ENCODE measurements around the gene MPO. TPM values are rescaled to one million over a fixed set of nuclear protein-coding genes. Genes with fewer than 3 reads are reported as not detected.

The MPO gene
- total RNA-seq, 1 experiment from 2014 or later = not detected

- ATAC-seq (no peak), DNase-seq (ENCODE audit: low read depth, low spot score) (no peak)
- ChIA-PET POLR2A (no interaction called here), RAD21 (ENCODE audit: low non-redundant PET in 1 of 2, low total read pairs in 2 of 2, uncharacterized antibody in 2 of 2, unreplicated experiment in 2 of 2) (no interaction called here), CTCF (interaction anchor here (0.6 kb wide), 1 partner anchor 8 kb away, joined by 3 read pairs; no protein-coding TSS in a partner anchor)
- no peaks in the 10 kb centered on the region for H3K36me3 ChIP-seq (ENCODE audit: control insufficient read depth in 1 of 2, insufficient read depth in 2 of 2, low read length in 2 of 2)
- no peak overlapping the region for H3K4me2 ChIP-seq (ENCODE audit: low read length)
- no peaks in the 10 kb centered on the region for H3K79me2 ChIP-seq (ENCODE audit: insufficient read depth, low read length)
- no peaks in the 10 kb centered on the region for H3K9me3 ChIP-seq (ENCODE audit: control insufficient read depth in 1 of 2, insufficient read depth in 1 of 2, low read depth in 1 of 2, low read length in 2 of 2)
- H3K9ac ChIP-seq (ENCODE audit: low read length) = no peak overlapping the region
- no peak overlapping the region for H3K4me3 ChIP-seq (replicated peaks in 1 of 2; ENCODE audit: low read depth in 1 of 2, low read length in 2 of 2)
- no TSS peak for BruUV-seq (replicated peaks)
- H3K4me1 ChIP-seq (ENCODE audit: control insufficient read depth in 1 of 2, insufficient read depth in 2 of 2, low read length in 2 of 2) = no peaks in the 10 kb centered on the region
- H4K20me1 ChIP-seq (ENCODE audit: insufficient read depth) = no peaks in the 10 kb centered on the region
- TF ChIP-seq EZH2 (IDR thresholded peaks at IDR 0.05) = no peak
- TF ChIP-seq JUND (IDR thresholded peaks at IDR 0.05) = no peak
- TF ChIP-seq ZFX (IDR thresholded peaks at IDR 0.05) = no peak
- TF ChIP-seq, protein P1, sequence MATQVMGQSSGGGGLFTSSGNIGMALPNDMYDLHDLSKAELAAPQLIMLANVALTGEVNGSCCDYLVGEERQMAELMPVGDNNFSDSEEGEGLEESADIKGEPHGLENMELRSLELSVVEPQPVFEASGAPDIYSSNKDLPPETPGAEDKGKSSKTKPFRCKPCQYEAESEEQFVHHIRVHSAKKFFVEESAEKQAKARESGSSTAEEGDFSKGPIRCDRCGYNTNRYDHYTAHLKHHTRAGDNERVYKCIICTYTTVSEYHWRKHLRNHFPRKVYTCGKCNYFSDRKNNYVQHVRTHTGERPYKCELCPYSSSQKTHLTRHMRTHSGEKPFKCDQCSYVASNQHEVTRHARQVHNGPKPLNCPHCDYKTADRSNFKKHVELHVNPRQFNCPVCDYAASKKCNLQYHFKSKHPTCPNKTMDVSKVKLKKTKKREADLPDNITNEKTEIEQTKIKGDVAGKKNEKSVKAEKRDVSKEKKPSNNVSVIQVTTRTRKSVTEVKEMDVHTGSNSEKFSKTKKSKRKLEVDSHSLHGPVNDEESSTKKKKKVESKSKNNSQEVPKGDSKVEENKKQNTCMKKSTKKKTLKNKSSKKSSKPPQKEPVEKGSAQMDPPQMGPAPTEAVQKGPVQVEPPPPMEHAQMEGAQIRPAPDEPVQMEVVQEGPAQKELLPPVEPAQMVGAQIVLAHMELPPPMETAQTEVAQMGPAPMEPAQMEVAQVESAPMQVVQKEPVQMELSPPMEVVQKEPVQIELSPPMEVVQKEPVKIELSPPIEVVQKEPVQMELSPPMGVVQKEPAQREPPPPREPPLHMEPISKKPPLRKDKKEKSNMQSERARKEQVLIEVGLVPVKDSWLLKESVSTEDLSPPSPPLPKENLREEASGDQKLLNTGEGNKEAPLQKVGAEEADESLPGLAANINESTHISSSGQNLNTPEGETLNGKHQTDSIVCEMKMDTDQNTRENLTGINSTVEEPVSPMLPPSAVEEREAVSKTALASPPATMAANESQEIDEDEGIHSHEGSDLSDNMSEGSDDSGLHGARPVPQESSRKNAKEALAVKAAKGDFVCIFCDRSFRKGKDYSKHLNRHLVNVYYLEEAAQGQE (IDR thresholded peaks at IDR 0.05; ENCODE audit: low read depth) = no peak
- no peak for TF ChIP-seq EGR1 (IDR thresholded peaks at IDR 0.05; ENCODE audit: low read depth)
- no peak for TF ChIP-seq CTCF (IDR thresholded peaks at IDR 0.05 in 2 of 3, conservative IDR thresholded peaks at IDR 0.05 in 1 of 3; ENCODE audit: borderline replicate concordance in 1 of 3, insufficient read depth in 1 of 3, low read depth in 2 of 3, low read length in 2 of 3)
- no peak for TF ChIP-seq POLR2A (IDR thresholded peaks at IDR 0.05; ENCODE audit: borderline replicate concordance, extremely low read depth, insufficient read depth, insufficient read length)
- no peak for TF ChIP-seq FOSL1 (IDR thresholded peaks at IDR 0.05; ENCODE audit: low read depth)
- no peak for TF ChIP-seq RAD21 (IDR thresholded peaks at IDR 0.05; ENCODE audit: low read depth)
- no peak for TF ChIP-seq SRF (IDR thresholded peaks at IDR 0.05; ENCODE audit: low read depth)
- TF ChIP-seq EZH2phosphoT487 (IDR thresholded peaks at IDR 0.05; ENCODE audit: borderline replicate concordance) = no peak
- no peak for TF ChIP-seq ZNF274 (IDR thresholded peaks at IDR 0.05; ENCODE audit: low read depth, low read length)
- TF ChIP-seq YY1 (IDR thresholded peaks at IDR 0.05; ENCODE audit: extremely low read depth, insufficient replicate concordance, low read depth, low read length) = no peak
- no peak for TF ChIP-seq TCF7L2 (IDR thresholded peaks at IDR 0.05; ENCODE audit: borderline replicate concordance, extremely low read depth, insufficient read depth, insufficient read length)
- TF ChIP-seq SP1 (IDR thresholded peaks at IDR 0.05; ENCODE audit: low read depth) = no peak
- TF ChIP-seq ELF1 (IDR thresholded peaks at IDR 0.05; ENCODE audit: borderline replicate concordance, low read depth) = no peak
- no peak for TF ChIP-seq ATF3 (IDR thresholded peaks at IDR 0.05)
- no peak for TF ChIP-seq CEBPB (IDR thresholded peaks at IDR 0.05; ENCODE audit: low read depth)
- H3K27ac ChIP-seq (ENCODE audit: low read depth, low read length) = no peak overlapping the region
- peaks cover 64% of the 10 kb centered on the region for H3K27me3 ChIP-seq (ENCODE audit: insufficient read depth, low read length)
- intact Hi-C loops (cut with micrococcal nuclease) = no loop called here
- H3K9me2 ChIP-seq (ENCODE audit: insufficient read depth) = no peaks in the 10 kb centered on the region
- H2AFZ ChIP-seq (ENCODE audit: low read depth, low read length, poor library complexity, severe bottlenecking) = no peak overlapping the region
Observed at GRCh38 chr17:58242171-58242784, 38.5 kb downstream of the MPO start.
